Activated naive CD8-positive, alpha-beta T cell treated with anti-CD3 and anti-CD28 coated beads, Interleukin-2, amount 10 ng/mL, durations not matched to agents 7 days and 5 days (primary cell): ENCODE results near the gene RAP2B. TPM values are rescaled to one million over a fixed set of nuclear protein-coding genes. Genes with fewer than 3 reads are reported as not detected.
"Not testable (repeated sequence)": the region's sequence is repeated elsewhere in the genome, so short reads cannot be mapped to it uniquely, and the experiment has no call there.

Experiments used
- ATAC-seq: fragments of 150-1000 bp; cut with Tn5 transposase; one replicate; pipeline ENCODE4 v1.10.0; 2021; ENCODE audit warnings: low read depth, moderate library complexity
- POLR2A ChIA-PET: fragments of 350-600 bp; sonication (Branson Sonifier 250); formaldehyde crosslinking; loops from one replicate; lab custom pipeline; 2021; ENCODE audit warnings: antibody characterized with exemption; lab: Charles Lee
- DNase-seq: peaks from one replicate; pipeline ENCODE4 v3.0.0; 2021
- H3K27ac Mint-ChIP-seq: one replicate; pipeline ENCODE4 v1.8.0; 2022; ENCODE audit warnings: mild to moderate bottlenecking, mixed read lengths
- H3K27me3 Mint-ChIP-seq: one replicate; pipeline ENCODE4 v1.8.0; 2022; ENCODE audit warnings: mild to moderate bottlenecking, moderate library complexity, mixed read lengths
- H3K36me3 Mint-ChIP-seq: one replicate; pipeline ENCODE4 v1.8.0; 2021; ENCODE audit warnings: mild to moderate bottlenecking, mixed read lengths
- H3K4me1 Mint-ChIP-seq: one replicate; pipeline ENCODE4 v1.8.0; 2021; ENCODE audit warnings: mixed read lengths
- H3K4me3 Mint-ChIP-seq: one replicate; pipeline ENCODE4 v1.8.0; 2022; ENCODE audit warnings: mild to moderate bottlenecking, moderate library complexity, mixed read lengths
- H3K9me3 Mint-ChIP-seq: one replicate; pipeline ENCODE4 v1.8.0; 2021; ENCODE audit warnings: mixed read lengths
- total RNA-seq, 2 experiments: library from RNA; stranded (reverse); gene quantifications; one replicate each; pipeline ENCODE4 v1.2.3, GENCODE V29; 2021

Gene RAP2B
- total RNA-seq, 2 experiments from 2014 or later: 19.3 to 20.7 TPM

DNA sequence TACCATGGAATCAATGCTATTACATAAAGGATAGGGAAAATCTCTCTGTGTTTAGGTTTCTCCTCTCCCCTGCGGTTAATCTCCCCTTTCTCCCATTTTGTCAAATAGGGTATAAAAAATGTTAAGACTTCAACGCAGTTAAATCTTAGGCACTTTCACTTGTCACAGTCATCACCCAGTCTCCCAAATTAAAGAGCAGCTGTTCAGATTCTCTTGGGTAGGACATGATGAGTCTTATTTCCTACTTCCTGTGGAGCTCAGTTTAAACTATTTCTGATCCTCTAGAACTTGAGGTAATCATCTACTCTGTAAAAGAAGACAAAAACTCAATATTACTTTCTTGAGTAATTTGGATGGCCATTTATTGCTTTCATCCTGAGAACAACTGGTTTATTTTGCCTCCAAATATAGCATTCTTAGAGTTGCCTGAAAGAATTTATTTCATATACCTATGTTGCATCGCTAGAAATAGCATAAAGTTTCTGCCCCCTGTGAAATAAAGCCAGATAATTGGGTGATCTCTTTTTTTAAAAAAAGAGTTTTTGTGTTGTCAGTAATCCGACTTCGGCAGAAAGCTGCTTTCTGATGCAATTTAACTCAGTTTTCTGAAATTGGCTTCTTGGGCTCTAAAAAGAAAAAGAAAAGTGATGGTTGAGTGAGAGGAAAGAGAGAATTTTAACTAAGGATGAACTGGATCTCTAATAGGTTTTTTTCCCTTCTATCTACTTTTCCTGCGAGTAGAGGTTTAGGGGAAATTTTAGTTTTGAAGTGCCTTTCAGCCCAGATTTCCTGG lies 20.7 kb downstream of the RAP2B start:
- Mint-ChIP-seq H3K36me3 (peaks cover 4% of the 10 kb centered on the region), H3K27ac (no peak overlapping the region), H3K4me3 (no peak overlapping the region), H3K9me3 (no peaks in the 10 kb centered on the region), H3K4me1 (peaks cover 8% of the 10 kb centered on the region), H3K27me3 (no peaks in the 10 kb centered on the region)
- DNase-seq (no peak), ATAC-seq (no peak)
- POLR2A ChIA-PET: no interaction called here

DNA sequence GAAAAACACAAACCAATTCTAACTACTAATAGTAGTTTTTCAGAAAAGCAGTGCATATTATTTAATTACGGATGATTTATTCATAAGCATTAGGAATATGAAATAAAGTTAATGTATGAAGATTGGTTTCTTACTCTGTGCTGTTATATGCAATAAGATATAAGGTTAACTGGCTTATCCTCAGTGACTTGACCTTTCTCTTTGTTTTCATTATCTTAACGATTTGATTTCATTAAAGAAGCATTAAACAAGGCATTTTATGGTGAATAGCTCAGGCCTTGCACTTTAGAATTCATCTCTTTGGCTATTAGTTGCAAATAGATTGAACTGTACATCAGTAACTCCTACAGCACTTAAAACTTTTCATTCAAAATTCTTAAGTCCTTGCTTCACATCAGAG lies 28.9 kb downstream of the RAP2B start:
- POLR2A ChIA-PET: no interaction called here
- Mint-ChIP-seq H3K36me3 (no peaks in the 10 kb centered on the region), H3K9me3 (no peaks in the 10 kb centered on the region), H3K4me1 (peaks cover 2% of the 10 kb centered on the region), H3K4me3 (no peak overlapping the region), H3K27ac (no peak overlapping the region), H3K27me3 (no peaks in the 10 kb centered on the region)
- DNase-seq (no peak), ATAC-seq (no peak)

DNA sequence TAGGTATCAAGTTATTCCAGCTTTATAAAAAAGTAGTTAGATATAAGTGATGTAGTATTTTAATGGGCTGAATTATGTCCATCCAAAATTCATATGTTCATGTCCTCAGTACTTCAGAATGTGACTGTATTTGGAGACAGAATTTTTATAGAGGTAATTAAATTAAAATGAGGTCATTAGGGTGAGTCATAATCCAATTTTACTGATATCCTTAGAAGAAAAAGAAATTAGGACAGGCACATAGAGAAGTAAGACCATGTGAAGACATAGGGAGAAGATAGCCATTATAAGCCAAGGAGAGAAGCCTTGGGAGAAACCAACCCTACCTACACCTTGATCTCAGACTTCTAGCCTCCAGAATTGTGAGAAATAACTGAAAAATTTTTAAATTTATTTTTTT lies 30.3 kb downstream of the RAP2B start:
- H3K4me3 Mint-ChIP-seq: no peak overlapping the region
- no peak overlapping the region for H3K27ac Mint-ChIP-seq
- H3K36me3 Mint-ChIP-seq: no peaks in the 10 kb centered on the region
- peaks cover 2% of the 10 kb centered on the region for H3K4me1 Mint-ChIP-seq
- ATAC-seq (no peak), DNase-seq (no peak)
- POLR2A ChIA-PET: no interaction called here
- no peaks in the 10 kb centered on the region for H3K9me3 Mint-ChIP-seq
- no peaks in the 10 kb centered on the region for H3K27me3 Mint-ChIP-seq

DNA sequence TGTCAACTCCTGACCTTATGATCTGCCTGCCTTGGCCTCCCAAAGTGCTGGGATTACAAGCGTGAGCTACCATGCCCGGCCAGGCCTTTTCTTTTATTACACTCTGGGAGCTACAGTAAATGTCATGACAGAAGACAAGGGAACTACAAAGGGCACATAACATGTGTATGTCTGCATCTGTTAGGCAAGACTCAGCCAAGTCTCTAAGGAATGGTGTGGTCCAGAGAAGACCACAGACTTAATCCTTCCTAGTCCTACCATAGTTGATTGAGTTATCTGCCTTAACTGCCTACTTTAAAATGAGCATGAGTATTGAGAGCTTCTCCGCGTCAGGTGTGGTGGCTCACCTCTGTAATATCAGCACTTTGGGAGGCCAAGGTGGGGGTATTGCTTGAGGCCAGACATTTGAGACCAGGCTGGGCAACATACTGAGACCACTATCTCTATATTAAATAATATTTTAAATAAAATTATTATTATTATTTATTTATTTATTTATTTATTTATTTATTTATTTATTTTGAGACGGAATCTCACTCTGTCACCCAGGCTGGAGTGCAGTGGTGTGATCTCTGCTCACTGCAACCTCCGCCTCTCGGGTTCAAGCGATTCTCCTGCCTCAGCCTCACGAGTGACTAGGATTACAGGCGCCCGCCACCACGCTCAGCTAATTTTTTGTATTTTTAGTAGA lies 31.9 kb downstream of the RAP2B start:
- H3K27me3 Mint-ChIP-seq, POLR2A ChIA-PET, H3K4me1 Mint-ChIP-seq, DNase-seq, H3K9me3 Mint-ChIP-seq, ATAC-seq, H3K27ac Mint-ChIP-seq, H3K36me3 Mint-ChIP-seq, H3K4me3 Mint-ChIP-seq: not testable (repeated sequence)

DNA sequence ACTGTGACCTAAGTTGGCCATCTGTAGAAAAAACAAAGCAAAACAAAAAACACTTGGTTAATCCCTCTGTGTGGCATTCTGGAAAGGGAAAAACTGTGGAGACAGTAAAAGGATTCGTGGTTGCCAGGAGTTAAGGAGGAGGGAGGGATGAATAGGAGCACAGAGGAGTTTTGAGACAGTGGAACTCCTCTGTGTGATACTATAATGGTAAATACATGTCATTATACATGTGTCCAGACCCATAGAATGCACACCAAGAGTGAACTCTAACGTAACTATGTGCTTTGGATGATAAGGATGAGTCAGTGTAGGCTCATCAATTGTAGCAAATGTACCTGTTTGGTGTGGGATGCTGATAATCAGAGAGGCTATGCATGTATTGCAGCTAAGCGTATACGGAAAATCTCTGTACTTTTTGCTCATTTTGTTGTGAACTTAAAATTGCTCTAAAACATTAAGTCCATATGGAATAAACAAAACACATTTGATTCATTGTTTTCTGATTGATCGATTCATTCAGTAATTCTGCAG lies 33.4 kb downstream of the RAP2B start:
- no peak for DNase-seq
- H3K27me3 Mint-ChIP-seq: no peaks in the 10 kb centered on the region
- H3K9me3 Mint-ChIP-seq: no peaks in the 10 kb centered on the region
- POLR2A ChIA-PET: interaction anchor here (1.2 kb wide), 1 partner anchor 34 kb away, joined by 3 read pairs; no protein-coding TSS in a partner anchor
- H3K4me3 Mint-ChIP-seq: no peak overlapping the region
- H3K36me3 Mint-ChIP-seq: no peaks in the 10 kb centered on the region
- no peak overlapping the region for H3K27ac Mint-ChIP-seq
- ATAC-seq: no peak
- no peaks in the 10 kb centered on the region for H3K4me1 Mint-ChIP-seq

DNA sequence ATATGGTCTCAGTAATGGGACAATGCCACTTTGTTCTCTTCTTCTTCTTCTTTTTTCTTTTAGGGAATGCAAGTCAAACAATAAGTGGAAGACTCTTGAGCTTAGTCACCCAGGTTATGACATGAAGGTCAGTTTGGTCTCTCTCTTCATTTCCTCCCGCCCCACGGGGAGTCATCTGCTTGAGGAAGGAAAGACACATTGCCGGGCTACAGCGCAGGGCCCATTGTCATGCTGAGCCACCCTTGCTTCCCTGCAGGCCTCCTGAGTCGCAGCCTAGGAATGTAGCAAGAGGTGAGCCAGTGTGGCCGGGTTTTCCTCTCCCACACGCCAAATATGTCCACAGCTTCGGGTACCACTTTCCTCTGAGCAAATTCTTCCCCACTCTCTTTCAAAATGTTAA lies 47.6 kb downstream of the RAP2B start:
- H3K27ac Mint-ChIP-seq: no peak overlapping the region
- peaks cover 6% of the 10 kb centered on the region for H3K4me1 Mint-ChIP-seq
- POLR2A ChIA-PET: no interaction called here

DNA sequence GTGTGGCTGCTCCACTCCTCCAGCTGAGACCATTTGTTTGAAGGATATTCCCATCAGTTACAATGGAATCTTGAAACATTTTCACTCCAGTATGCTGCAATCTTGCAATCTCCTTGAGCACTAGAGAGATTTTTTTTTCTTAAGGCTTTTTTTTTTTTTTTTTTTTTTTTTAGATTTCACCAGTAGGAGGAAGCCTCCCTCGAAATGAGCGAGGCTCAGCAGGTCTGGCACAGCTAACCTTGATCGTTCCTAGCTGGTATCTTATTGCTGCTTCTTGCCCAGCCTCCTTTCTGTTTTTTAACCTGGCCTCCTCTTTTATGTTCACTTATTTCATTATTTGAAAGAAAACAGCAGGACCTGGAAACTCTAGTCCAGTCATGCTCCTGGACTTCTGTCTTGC lies 48.1 kb downstream of the RAP2B start:
- Mint-ChIP-seq H3K36me3 (no peaks in the 10 kb centered on the region), H3K27ac (no peak overlapping the region), H3K27me3 (no peaks in the 10 kb centered on the region), H3K9me3 (no peaks in the 10 kb centered on the region), H3K4me3 (no peak overlapping the region), H3K4me1 (peaks cover 6% of the 10 kb centered on the region)
- POLR2A ChIA-PET: no interaction called here
- ATAC-seq: peak; percentile 54
- DNase-seq: no peak

More for the DNA sequence above, 47.6 kb downstream of the RAP2B start:
- H3K36me3 Mint-ChIP-seq: no peaks in the 10 kb centered on the region
- H3K9me3 Mint-ChIP-seq: no peaks in the 10 kb centered on the region
- no peaks in the 10 kb centered on the region for H3K27me3 Mint-ChIP-seq
- no peak overlapping the region for H3K4me3 Mint-ChIP-seq
- no peak for DNase-seq
- no peak for ATAC-seq

DNA sequence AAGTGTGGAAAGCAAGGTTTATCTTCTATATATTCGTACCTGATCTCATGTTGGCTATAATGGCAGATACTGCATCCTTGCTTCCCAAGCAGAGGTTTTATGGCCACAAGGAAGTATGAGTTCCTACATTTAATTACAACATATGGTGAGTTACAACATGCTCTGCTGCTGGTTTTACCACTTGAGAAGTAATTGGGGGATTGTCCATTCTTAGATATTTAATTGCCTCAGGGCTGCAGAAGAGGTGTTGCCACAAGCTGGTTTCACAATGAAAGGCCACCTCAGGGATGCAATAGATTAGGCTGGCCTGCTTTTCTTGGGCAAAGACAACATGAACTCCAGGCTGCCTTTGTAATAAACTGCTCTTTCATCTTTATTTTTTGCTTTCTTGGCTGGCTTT lies 48.6 kb downstream of the RAP2B start:
- H3K9me3 Mint-ChIP-seq: no peaks in the 10 kb centered on the region
- no peak for DNase-seq
- no peak for ATAC-seq
- H3K27ac Mint-ChIP-seq: no peak overlapping the region
- peaks cover 6% of the 10 kb centered on the region for H3K4me1 Mint-ChIP-seq
- no peaks in the 10 kb centered on the region for H3K27me3 Mint-ChIP-seq
- POLR2A ChIA-PET: no interaction called here
- no peak overlapping the region for H3K4me3 Mint-ChIP-seq
- H3K36me3 Mint-ChIP-seq: no peaks in the 10 kb centered on the region

DNA sequence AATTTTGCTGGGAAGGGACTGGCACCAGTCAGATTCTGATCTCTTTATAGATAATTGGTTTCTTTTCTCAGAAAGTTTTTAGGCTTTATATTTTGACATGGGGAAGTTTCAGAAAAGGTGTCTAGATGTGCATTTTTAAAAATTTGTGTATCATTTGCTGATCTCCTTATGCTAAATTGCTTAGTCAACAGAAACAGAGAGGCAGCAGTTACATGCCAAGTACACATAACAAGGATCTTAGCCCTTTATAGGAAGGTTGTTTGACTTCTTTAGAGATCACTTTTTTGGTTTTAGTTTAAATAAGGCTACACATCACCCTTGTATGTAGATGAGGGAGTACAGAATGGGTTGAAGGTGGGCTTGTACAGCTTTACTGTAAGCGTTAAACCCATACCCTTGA lies 53.5 kb downstream of the RAP2B start:
- H3K36me3 Mint-ChIP-seq: peaks cover 12% of the 10 kb centered on the region
- DNase-seq: no peak
- no peaks in the 10 kb centered on the region for H3K9me3 Mint-ChIP-seq
- no peaks in the 10 kb centered on the region for H3K27me3 Mint-ChIP-seq
- H3K4me1 Mint-ChIP-seq: peaks cover 20% of the 10 kb centered on the region
- no peak overlapping the region for H3K27ac Mint-ChIP-seq
- POLR2A ChIA-PET: interaction anchor here (0.5 kb wide), 1 partner anchor 113 kb away, joined by 8 read pairs; no protein-coding TSS in a partner anchor
- no peak overlapping the region for H3K4me3 Mint-ChIP-seq
- no peak for ATAC-seq

DNA sequence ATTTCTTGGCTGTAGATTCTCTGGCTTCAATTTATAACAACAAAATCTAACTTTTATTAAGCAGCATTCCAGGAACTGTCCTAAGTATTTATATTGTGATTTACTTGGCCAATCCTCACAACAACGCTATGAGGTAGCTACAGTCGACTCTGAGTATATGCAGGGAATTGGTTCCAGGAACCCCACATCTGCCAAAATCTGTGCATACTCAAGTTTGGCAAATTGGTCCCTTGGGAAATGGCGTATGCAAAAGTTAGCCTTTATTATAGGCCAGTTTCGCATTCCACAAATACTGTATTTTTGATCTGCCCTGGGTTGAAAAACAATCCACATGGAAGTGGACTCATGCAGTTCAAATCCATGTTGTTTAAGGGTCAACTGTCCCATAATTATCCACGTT lies 53.9 kb downstream of the RAP2B start:
- DNase-seq: no peak
- H3K4me3 Mint-ChIP-seq: no peak overlapping the region
- H3K9me3 Mint-ChIP-seq: no peaks in the 10 kb centered on the region
- H3K36me3 Mint-ChIP-seq: peaks cover 12% of the 10 kb centered on the region
- ATAC-seq: no peak
- no peak overlapping the region for H3K27ac Mint-ChIP-seq
- no peaks in the 10 kb centered on the region for H3K27me3 Mint-ChIP-seq
- POLR2A ChIA-PET: interaction anchor here (0.5 to 0.6 kb wide), 2 partner anchors 38 to 112 kb away, joined by 3 to 8 read pairs; no protein-coding TSS in a partner anchor
- H3K4me1 Mint-ChIP-seq: peaks cover 21% of the 10 kb centered on the region

DNA sequence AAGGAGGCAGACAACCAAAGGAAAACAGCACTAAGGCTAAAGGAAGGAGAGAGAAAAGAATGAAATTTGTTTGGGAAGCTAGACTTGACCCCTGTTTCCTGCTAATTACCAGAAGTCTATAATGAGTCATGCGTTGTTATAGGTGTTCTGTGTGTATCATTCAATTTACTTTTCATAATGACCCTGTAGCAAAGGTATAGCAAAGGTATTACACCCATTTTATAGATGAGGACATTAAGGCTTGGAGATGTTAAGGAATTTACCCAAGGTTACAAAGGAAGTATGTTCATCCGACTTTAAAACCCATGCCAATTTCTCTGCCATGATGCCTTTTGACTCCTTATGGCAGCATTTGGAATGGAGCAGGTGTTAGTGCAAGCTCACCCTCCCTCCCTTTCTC lies 54.9 kb downstream of the RAP2B start:
- no peak for DNase-seq
- Mint-ChIP-seq H3K4me3 (no peak overlapping the region), H3K36me3 (peaks cover 12% of the 10 kb centered on the region), H3K27ac (no peak overlapping the region), H3K9me3 (no peaks in the 10 kb centered on the region), H3K27me3 (no peaks in the 10 kb centered on the region), H3K4me1 (peaks cover 29% of the 10 kb centered on the region)
- POLR2A ChIA-PET: no interaction called here
- no peak for ATAC-seq

DNA sequence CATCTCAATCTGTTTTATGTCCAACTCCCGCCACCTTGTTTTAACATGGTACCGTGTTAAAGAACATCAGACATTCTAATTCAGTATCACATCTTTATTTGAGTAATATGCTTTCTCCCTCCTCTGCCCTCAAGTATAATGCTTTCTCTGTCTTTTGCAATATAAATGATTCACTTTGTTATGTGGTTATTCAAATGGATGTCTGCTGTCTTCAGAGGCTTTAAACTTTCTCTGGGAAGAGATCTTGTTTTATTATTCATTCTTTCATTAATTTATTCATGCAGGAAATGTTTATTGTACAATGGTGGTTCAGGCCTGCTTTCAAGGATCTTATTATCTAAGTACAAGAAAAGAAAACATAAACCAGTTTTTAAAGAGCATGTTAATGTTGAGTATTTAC lies 57.1 kb downstream of the RAP2B start:
- Mint-ChIP-seq H3K27me3 (no peaks in the 10 kb centered on the region), H3K36me3 (peaks cover 12% of the 10 kb centered on the region), H3K9me3 (no peaks in the 10 kb centered on the region), H3K27ac (no peak overlapping the region), H3K4me1 (peaks cover 38% of the 10 kb centered on the region), H3K4me3 (no peak overlapping the region)
- POLR2A ChIA-PET: interaction anchor here (5.4 kb wide), 1 partner anchor 57 kb away, joined by 60 read pairs; the partner anchor contains the start of gene RAP2B
- ATAC-seq (no peak), DNase-seq (no peak)
